Uterus (tissue), 4 donors: ENCODE measurements around the gene IL23R. TPM values are rescaled to one million over a fixed set of nuclear protein-coding genes. Genes with fewer than 3 reads are reported as not detected.

ENCODE experiments used
- DNase-seq, 2 donors: peaks; one replicate each; pipeline ENCODE4 v3.0.0-alpha.2; 2019 to 2020
- H3K27ac ChIP-seq, 2 donors: fragments of 200-600 bp; sonication (generic); 1 replicate in 1 of 2; 2 replicates in 1 of 2; pipeline ENCODE4 v1.5.1; 2016 to 2018
- H3K27me3 ChIP-seq, 2 donors: fragments of 200-600 bp; sonication (generic); one replicate each; pipeline ENCODE4 v1.5.1; 2018 to 2019; ENCODE audit warnings: control low read depth in 1 of 2
- H3K36me3 ChIP-seq, 2 donors: fragments of 200-600 bp; sonication (generic); one replicate each; pipeline ENCODE4 v1.5.1; 2019; ENCODE audit warnings: control low read depth in 1 of 2
- H3K4me1 ChIP-seq, 2 donors: fragments of 200-600 bp; sonication (generic); one replicate each; pipeline ENCODE4 v1.5.1; 2018 to 2019; ENCODE audit warnings: control low read depth in 1 of 2
- H3K4me3 ChIP-seq, 2 donors: fragments of 200-600 bp; sonication (generic); 1 replicate in 1 of 2; 2 replicates in 1 of 2; pipeline ENCODE4 v1.5.1; 2018 to 2019; ENCODE audit warnings: mild to moderate bottlenecking in 1 of 2
- H3K9me3 ChIP-seq, 2 donors: fragments of 200-600 bp; sonication (generic); one replicate each; pipeline ENCODE4 v1.5.1; 2019; ENCODE audit warnings: control low read depth in 1 of 2
- POLR2A ChIP-seq, 2 donors: fragments of 450-650 bp; IDR thresholded peaks; one replicate each; pipeline ENCODE4 v1.6.1; 2016; ENCODE audit warnings: antibody characterized with exemption in 2 of 2, mild to moderate bottlenecking in 1 of 2, moderate library complexity in 1 of 2
- intact Hi-C: fragments of 100-400 bp; cut with DNase I; formaldehyde crosslinking; loops from one replicate; pipeline ENCODE4 v1.15.1; 2023; ENCODE audit warnings: low total_unique reads
- total RNA-seq, 4 donors: library from RNA; depleted of rRNA in 3 of 4; stranded (reverse); fragments of >200 nt in 3 of 4; gene quantifications; one replicate each; pipeline versions ENCODE4 v1.1.0 to v1.2.4, GENCODE V29; 2014 to 2023
- TF ChIP-seq, protein P1 (sequence below), 4 experiments: fragments of 200-600 bp in 2 of 4; fragments of 450-650 bp in 2 of 4; sonication (generic) in 2 of 4; IDR thresholded peaks; one replicate each; pipeline ENCODE4 v1.5.1; 2016 to 2019; ENCODE audit warnings: antibody characterized with exemption in 4 of 4, mild to moderate bottlenecking in 2 of 4, moderate library complexity in 1 of 4
- donor health status: DM: yes; HTN: yes; CAD: no.

IL23R gene, protein sequence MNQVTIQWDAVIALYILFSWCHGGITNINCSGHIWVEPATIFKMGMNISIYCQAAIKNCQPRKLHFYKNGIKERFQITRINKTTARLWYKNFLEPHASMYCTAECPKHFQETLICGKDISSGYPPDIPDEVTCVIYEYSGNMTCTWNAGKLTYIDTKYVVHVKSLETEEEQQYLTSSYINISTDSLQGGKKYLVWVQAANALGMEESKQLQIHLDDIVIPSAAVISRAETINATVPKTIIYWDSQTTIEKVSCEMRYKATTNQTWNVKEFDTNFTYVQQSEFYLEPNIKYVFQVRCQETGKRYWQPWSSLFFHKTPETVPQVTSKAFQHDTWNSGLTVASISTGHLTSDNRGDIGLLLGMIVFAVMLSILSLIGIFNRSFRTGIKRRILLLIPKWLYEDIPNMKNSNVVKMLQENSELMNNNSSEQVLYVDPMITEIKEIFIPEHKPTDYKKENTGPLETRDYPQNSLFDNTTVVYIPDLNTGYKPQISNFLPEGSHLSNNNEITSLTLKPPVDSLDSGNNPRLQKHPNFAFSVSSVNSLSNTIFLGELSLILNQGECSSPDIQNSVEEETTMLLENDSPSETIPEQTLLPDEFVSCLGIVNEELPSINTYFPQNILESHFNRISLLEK
- total RNA-seq = under 1 TPM in 1 of 4 donors, not detected in 3; 0.21 TPM

DNA sequence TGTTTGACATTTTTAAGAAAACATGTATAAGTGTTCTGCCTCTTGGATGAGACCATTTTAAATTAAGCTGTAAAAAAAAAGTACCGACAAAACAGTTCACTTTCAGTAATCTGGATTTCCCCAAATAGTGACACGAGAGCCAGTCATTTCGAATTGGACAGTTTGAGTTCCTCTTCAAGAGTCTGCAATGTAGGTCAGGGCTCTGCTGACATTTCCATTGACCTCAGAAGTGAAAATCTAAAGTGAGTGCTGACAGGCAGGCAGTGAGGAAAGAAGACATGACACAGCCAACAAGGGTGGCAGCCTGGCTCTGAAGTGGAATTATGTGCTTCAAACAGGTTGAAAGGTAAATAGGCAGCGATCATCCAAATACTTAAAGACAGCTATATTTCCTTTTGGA is at the start of gene IL23R:
Gene IL23R (plus strand): TSS at position 259 of the 400 bp plus-strand sequence. CDS start 1,667 bp downstream, outside the sequence.
- Histone ChIP-seq H3K4me3 (no peak within 1 kb of the TSS), H3K27me3 (no peaks in the 10 kb centered on the region), H3K9me3 (no peaks in the 10 kb centered on the region), H3K36me3 (no peaks in the 10 kb centered on the region), H3K27ac (no peak within 1 kb of the TSS), H3K4me1 (no peaks in the 10 kb centered on the region)
- intact Hi-C loops = no loop called here
- no peak for TF ChIP-seq POLR2A (IDR thresholded peaks at IDR 0.05)
- TF ChIP-seq, protein P1, sequence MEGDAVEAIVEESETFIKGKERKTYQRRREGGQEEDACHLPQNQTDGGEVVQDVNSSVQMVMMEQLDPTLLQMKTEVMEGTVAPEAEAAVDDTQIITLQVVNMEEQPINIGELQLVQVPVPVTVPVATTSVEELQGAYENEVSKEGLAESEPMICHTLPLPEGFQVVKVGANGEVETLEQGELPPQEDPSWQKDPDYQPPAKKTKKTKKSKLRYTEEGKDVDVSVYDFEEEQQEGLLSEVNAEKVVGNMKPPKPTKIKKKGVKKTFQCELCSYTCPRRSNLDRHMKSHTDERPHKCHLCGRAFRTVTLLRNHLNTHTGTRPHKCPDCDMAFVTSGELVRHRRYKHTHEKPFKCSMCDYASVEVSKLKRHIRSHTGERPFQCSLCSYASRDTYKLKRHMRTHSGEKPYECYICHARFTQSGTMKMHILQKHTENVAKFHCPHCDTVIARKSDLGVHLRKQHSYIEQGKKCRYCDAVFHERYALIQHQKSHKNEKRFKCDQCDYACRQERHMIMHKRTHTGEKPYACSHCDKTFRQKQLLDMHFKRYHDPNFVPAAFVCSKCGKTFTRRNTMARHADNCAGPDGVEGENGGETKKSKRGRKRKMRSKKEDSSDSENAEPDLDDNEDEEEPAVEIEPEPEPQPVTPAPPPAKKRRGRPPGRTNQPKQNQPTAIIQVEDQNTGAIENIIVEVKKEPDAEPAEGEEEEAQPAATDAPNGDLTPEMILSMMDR (IDR thresholded peaks at IDR 0.05) = no peak
- no peak for DNase-seq

DNA sequence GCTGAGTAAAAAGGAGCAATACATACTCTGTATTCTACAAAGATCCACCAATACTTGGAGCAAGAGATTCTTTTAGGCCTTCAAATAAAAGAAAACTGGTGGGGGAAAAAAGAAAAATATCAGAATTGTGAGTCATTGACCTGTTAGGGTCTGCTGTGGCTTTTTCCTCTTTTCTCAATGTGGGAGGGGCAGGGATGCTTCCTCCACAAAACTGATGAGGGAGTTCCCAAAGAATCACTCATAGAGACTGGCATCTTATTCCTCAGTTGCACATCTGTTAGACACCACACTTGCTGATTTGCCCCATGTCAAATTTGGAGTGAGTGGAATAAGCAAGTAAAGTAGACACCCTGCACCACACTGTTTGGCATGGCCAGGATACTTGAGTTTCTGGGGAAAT is 48.1 kb upstream of the IL23R start:
- no peak overlapping the region for H3K27ac ChIP-seq
- intact Hi-C loops = no loop called here
- no peak for TF ChIP-seq POLR2A (IDR thresholded peaks at IDR 0.05)
- TF ChIP-seq, protein P1 (IDR thresholded peaks at IDR 0.05) = no peak
- no peaks in the 10 kb centered on the region for H3K27me3 ChIP-seq
- H3K4me1 ChIP-seq = no peaks in the 10 kb centered on the region
- H3K4me3 ChIP-seq = no peak overlapping the region
- H3K9me3 ChIP-seq = no peaks in the 10 kb centered on the region
- no peak for DNase-seq
- H3K36me3 ChIP-seq = no peaks in the 10 kb centered on the region

DNA sequence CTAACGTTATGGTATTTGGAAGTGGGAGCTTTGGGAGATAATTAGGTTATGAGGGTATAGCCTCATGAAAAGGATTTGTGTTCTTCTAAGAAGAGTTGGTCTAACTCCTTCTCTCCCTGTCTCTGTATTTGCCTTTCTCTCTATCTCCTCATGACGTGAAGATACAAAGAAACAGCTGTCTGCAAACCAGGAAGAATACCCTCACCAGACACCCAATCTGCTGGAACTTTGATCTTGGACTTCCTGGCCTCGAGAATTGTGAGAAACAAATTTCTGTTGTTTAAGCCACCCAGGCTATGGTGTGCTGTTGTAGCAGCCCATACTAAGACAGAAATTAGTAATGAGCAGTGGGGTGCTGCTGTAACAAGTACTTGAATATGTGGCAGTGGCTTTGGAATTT is 47.6 kb upstream of the IL23R start:
- H3K4me1 ChIP-seq = no peaks in the 10 kb centered on the region
- no peak overlapping the region for H3K27ac ChIP-seq
- H3K36me3 ChIP-seq = no peaks in the 10 kb centered on the region
- H3K27me3 ChIP-seq = no peaks in the 10 kb centered on the region
- no peaks in the 10 kb centered on the region for H3K9me3 ChIP-seq
- intact Hi-C loops = no loop called here
- no peak overlapping the region for H3K4me3 ChIP-seq
- no peak for TF ChIP-seq POLR2A (IDR thresholded peaks at IDR 0.05)
- TF ChIP-seq, protein P1 (IDR thresholded peaks at IDR 0.05) = no peak
- no peak for DNase-seq

DNA sequence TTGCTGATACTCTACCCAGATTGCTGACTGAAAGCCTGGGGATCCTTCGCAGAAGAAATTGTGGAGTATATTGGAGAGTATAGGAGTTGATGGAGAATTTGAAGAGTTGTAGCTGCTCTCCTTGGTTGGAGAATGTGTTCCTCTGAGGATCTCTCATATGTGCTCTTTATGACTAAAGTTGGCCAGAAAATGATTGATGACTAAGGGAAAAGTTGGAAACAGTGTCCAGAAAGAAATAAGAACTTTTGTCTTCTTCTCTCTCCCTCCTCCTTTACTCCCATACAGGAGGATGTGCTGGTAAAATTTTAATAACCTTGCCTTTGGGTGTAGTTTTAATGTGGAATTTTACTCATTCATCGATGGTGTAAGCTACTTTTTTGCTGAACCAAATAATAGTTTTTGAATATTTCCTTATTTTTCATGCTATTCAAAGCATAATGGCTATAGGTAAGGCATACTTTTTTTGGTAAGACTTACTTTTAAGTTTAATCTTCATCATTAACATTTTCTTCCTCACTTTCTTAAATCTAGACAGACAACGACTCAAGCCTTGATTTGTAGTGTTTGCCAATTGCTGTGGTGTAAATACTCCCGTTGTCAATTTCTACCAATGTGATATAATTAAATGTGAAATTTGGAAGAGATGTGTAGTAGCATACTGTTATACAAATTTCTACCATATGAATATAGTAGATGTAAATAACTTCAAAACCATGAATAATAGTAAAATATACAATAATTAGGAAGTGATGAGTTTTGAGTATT is 45.2 kb upstream of the IL23R start:
- Histone ChIP-seq H3K36me3 (no peaks in the 10 kb centered on the region), H3K27ac (no peak overlapping the region), H3K4me3 (no peak overlapping the region), H3K4me1 (no peaks in the 10 kb centered on the region), H3K9me3 (no peaks in the 10 kb centered on the region), H3K27me3 (no peaks in the 10 kb centered on the region)
- DNase-seq = no peak
- no peak for TF ChIP-seq POLR2A (IDR thresholded peaks at IDR 0.05)
- TF ChIP-seq, protein P1 (IDR thresholded peaks at IDR 0.05) = no peak
- intact Hi-C loops = no loop called here
